H1 (cell line): ENCODE data around the gene ADSS2. TPM values are rescaled to one million over a fixed set of nuclear protein-coding genes. Genes with fewer than 3 reads are reported as not detected.
A peak's percentile ranks its signal among the peaks of the same experiment; 100 is the strongest.

Experiments used
- HDAC2 ChIP-seq, 2 experiments: fragments of 300-600 bp in 1 of 2; sonication (generic) in 1 of 2; IDR thresholded peaks; 2 replicates each; pipeline ENCODE4 v1.6.1; 2011 to 2012; ENCODE audit warnings: low read depth in 2 of 2, low read length in 2 of 2, mild to moderate bottlenecking in 2 of 2, moderate library complexity in 2 of 2, borderline replicate concordance in 1 of 2, inconsistent platforms in 1 of 2
- JUND ChIP-seq: IDR thresholded peaks from 2 replicates; pipeline ENCODE4 v1.6.1; 2011; ENCODE audit warnings: mild to moderate bottlenecking, improper control_type of control experiment, low read length
- POU5F1 ChIP-seq: IDR thresholded peaks from 2 replicates; pipeline ENCODE4 v1.6.1; 2011; ENCODE audit warnings: low read depth, mild to moderate bottlenecking, low read length, moderate library complexity
- TAF1 ChIP-seq: IDR thresholded peaks from 2 replicates; pipeline ENCODE4 v1.6.1; 2011; ENCODE audit warnings: mild to moderate bottlenecking, low read depth, low read length
- polyA plus RNA-seq, 7 experiments: library from polyadenylated mRNA; depleted of rRNA in 3 of 7; stranded (reverse) in 5 of 7; unstranded in 2 of 7; fragments of >200 nt in 5 of 7; fragments of 200-250 nt in 2 of 7; gene quantifications; 1 replicate in 5 of 7; 2 replicates in 1 of 7; 4 replicates in 1 of 7; pipeline versions ENCODE4 v1.2.1 to v1.2.3, GENCODE V29; 2011 to 2013; ENCODE audit warnings: missing spikeins in 2 of 7, mixed read lengths in 2 of 7
- total RNA-seq: library from RNA; stranded (reverse); fragmentation: NEBNext Ultra II Directional; extraction: Animal tissue kit (Norgen Biotek cat#: 25700); gene quantifications from 2 replicates; pipeline ENCODE4 v1.2.1, GENCODE V29; 2021
- TF ChIP-seq, protein P1 (sequence below): fragments of 300-600 bp; sonication (generic); IDR thresholded peaks from 2 replicates; pipeline ENCODE4 v1.7.1; 2012; ENCODE audit warnings: low read length, moderate library complexity, mild to moderate bottlenecking, inconsistent platforms; ENCODE audit not compliant: insufficient replicate concordance
- TF ChIP-seq, protein P2 (sequence below): IDR thresholded peaks from 2 replicates; pipeline ENCODE4 v1.6.1; 2012; ENCODE audit warnings: inconsistent platforms

ADSS2 gene
- total and polyA plus RNA-seq, 2 of the 8 experiments (the other 6 are each of a cell fraction or from before 2014, with no cell fraction given), result 29.8 to 108 TPM

DNA sequence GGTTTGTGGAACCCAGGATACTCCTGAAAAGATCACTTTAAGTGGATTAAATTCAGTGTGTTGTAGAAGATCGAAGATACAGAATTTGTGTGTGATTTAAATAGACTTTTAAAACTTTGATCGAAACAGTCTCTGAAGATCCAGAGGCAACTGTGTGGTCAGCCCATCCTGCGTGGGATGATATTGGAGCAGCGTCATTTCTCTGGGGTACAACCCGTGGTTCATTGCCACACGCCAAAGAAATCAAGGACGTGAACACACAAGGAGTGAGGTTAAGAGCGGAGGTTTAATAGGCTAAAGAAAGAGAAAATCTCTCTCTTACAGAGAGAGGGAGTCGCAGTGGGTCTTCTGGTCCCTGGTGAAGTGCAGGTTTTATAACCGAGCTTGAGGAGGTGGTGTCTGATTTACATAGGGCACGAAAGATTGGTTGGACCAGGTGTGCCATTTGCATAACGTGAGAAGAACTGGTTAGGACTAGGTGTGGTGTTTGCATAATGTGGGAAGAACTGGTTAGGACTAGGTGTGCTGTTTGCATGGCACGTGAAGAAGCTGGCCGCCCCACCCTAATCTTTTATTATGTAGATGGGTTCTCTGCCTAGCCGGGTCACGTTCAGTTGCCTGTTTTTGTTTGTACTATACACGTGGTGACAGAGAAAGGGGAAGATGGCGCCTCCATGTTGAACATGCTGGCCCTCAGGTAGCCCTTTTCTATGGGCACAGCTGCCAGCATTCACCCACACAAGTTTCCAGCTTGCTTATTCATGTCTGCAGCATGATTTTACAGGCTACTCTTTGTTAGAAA, 82.3 kb downstream of the ADSS2 start (continued):
- TF ChIP-seq, protein P1, sequence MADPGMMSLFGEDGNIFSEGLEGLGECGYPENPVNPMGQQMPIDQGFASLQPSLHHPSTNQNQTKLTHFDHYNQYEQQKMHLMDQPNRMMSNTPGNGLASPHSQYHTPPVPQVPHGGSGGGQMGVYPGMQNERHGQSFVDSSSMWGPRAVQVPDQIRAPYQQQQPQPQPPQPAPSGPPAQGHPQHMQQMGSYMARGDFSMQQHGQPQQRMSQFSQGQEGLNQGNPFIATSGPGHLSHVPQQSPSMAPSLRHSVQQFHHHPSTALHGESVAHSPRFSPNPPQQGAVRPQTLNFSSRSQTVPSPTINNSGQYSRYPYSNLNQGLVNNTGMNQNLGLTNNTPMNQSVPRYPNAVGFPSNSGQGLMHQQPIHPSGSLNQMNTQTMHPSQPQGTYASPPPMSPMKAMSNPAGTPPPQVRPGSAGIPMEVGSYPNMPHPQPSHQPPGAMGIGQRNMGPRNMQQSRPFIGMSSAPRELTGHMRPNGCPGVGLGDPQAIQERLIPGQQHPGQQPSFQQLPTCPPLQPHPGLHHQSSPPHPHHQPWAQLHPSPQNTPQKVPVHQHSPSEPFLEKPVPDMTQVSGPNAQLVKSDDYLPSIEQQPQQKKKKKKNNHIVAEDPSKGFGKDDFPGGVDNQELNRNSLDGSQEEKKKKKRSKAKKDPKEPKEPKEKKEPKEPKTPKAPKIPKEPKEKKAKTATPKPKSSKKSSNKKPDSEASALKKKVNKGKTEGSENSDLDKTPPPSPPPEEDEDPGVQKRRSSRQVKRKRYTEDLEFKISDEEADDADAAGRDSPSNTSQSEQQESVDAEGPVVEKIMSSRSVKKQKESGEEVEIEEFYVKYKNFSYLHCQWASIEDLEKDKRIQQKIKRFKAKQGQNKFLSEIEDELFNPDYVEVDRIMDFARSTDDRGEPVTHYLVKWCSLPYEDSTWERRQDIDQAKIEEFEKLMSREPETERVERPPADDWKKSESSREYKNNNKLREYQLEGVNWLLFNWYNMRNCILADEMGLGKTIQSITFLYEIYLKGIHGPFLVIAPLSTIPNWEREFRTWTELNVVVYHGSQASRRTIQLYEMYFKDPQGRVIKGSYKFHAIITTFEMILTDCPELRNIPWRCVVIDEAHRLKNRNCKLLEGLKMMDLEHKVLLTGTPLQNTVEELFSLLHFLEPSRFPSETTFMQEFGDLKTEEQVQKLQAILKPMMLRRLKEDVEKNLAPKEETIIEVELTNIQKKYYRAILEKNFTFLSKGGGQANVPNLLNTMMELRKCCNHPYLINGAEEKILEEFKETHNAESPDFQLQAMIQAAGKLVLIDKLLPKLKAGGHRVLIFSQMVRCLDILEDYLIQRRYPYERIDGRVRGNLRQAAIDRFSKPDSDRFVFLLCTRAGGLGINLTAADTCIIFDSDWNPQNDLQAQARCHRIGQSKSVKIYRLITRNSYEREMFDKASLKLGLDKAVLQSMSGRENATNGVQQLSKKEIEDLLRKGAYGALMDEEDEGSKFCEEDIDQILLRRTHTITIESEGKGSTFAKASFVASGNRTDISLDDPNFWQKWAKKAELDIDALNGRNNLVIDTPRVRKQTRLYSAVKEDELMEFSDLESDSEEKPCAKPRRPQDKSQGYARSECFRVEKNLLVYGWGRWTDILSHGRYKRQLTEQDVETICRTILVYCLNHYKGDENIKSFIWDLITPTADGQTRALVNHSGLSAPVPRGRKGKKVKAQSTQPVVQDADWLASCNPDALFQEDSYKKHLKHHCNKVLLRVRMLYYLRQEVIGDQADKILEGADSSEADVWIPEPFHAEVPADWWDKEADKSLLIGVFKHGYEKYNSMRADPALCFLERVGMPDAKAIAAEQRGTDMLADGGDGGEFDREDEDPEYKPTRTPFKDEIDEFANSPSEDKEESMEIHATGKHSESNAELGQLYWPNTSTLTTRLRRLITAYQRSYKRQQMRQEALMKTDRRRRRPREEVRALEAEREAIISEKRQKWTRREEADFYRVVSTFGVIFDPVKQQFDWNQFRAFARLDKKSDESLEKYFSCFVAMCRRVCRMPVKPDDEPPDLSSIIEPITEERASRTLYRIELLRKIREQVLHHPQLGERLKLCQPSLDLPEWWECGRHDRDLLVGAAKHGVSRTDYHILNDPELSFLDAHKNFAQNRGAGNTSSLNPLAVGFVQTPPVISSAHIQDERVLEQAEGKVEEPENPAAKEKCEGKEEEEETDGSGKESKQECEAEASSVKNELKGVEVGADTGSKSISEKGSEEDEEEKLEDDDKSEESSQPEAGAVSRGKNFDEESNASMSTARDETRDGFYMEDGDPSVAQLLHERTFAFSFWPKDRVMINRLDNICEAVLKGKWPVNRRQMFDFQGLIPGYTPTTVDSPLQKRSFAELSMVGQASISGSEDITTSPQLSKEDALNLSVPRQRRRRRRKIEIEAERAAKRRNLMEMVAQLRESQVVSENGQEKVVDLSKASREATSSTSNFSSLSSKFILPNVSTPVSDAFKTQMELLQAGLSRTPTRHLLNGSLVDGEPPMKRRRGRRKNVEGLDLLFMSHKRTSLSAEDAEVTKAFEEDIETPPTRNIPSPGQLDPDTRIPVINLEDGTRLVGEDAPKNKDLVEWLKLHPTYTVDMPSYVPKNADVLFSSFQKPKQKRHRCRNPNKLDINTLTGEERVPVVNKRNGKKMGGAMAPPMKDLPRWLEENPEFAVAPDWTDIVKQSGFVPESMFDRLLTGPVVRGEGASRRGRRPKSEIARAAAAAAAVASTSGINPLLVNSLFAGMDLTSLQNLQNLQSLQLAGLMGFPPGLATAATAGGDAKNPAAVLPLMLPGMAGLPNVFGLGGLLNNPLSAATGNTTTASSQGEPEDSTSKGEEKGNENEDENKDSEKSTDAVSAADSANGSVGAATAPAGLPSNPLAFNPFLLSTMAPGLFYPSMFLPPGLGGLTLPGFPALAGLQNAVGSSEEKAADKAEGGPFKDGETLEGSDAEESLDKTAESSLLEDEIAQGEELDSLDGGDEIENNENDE, result no peak
- TF ChIP-seq HDAC2 (IDR thresholded peaks at IDR 0.05; ENCODE audit: borderline replicate concordance in 1 of 2, low read depth in 2 of 2, low read length in 2 of 2) (no peak), POU5F1 (peak; percentile 63; the same call in 1 of the 2 replicates), TAF1 (no peak), JUND (no peak)
- TF ChIP-seq, protein P2, sequence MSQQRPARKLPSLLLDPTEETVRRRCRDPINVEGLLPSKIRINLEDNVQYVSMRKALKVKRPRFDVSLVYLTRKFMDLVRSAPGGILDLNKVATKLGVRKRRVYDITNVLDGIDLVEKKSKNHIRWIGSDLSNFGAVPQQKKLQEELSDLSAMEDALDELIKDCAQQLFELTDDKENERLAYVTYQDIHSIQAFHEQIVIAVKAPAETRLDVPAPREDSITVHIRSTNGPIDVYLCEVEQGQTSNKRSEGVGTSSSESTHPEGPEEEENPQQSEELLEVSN, result peak; percentile 96
